GM18951 (cell line): ENCODE results near the gene SLC8A1.

ENCODE experiments used
- POLR2A ChIP-seq: IDR thresholded peaks from 4 replicates; pipeline ENCODE4 v1.6.1; 2011; ENCODE audit warnings: mild to moderate bottlenecking; ENCODE audit not compliant: insufficient read length, insufficient read depth; ENCODE audit errors: extremely low read depth
- in situ Hi-C: fragments of 300-500 bp; cut with MboI; formaldehyde crosslinking; loops from one replicate; pipeline ENCODE4 v1.12.0; 2022; ENCODE audit warnings: low sequenced_read_pairs, mixed read lengths, inconsistent platforms; ENCODE audit not compliant: unreplicated experiment

Gene SLC8A1

GRCh38 chr2:40380721-40381120 lies 71.2 kb downstream of the SLC8A1 start:
- TF ChIP-seq POLR2A = no peak
- in situ Hi-C loops = no loop called here

GRCh38 chr2:40380041-40380440 lies 71.8 kb downstream of the SLC8A1 start:
- in situ Hi-C loops = no loop called here
- TF ChIP-seq POLR2A = no peak

- TF ChIP-seq POLR2A = no peak
- in situ Hi-C loops = no loop called here
Measured at GRCh38 chr2:40374543-40375240, 77.2 kb downstream of the SLC8A1 start.

GRCh38 chr2:40373111-40373510 lies 78.8 kb downstream of the SLC8A1 start:
- no peak for TF ChIP-seq POLR2A
- in situ Hi-C loops = no loop called here

- TF ChIP-seq POLR2A = no peak
- in situ Hi-C loops = no loop called here
Measured at GRCh38 chr2:40372283-40372985, 79.5 kb downstream of the SLC8A1 start.

- TF ChIP-seq POLR2A = no peak
- in situ Hi-C loops = no loop called here
Measured at GRCh38 chr2:40371525-40372282, 80.2 kb downstream of the SLC8A1 start.

- TF ChIP-seq POLR2A = no peak
- in situ Hi-C loops = no loop called here
Measured at GRCh38 chr2:40370007-40370395, 81.9 kb downstream of the SLC8A1 start.

GRCh38 chr2:40369267-40370006 lies 82.5 kb downstream of the SLC8A1 start:
- TF ChIP-seq POLR2A = no peak
- in situ Hi-C loops = no loop called here

GRCh38 chr2:40367652-40368051 lies 84.2 kb downstream of the SLC8A1 start:
- no peak for TF ChIP-seq POLR2A
- in situ Hi-C loops = no loop called here

GRCh38 chr2:40367032-40367431 lies 84.9 kb downstream of the SLC8A1 start:
- no peak for TF ChIP-seq POLR2A
- in situ Hi-C loops = no loop called here

- no peak for TF ChIP-seq POLR2A
- in situ Hi-C loops = no loop called here
Measured at GRCh38 chr2:40364151-40364874, 87.6 kb downstream of the SLC8A1 start.

GRCh38 chr2:40363631-40364030 lies 88.3 kb downstream of the SLC8A1 start:
- no peak for TF ChIP-seq POLR2A
- in situ Hi-C loops = no loop called here

GRCh38 chr2:40363231-40363630 lies 88.7 kb downstream of the SLC8A1 start:
- in situ Hi-C loops = no loop called here
- no peak for TF ChIP-seq POLR2A

GRCh38 chr2:40361478-40361877 lies 90.4 kb downstream of the SLC8A1 start:
- no peak for TF ChIP-seq POLR2A
- in situ Hi-C loops = no loop called here
